SK-N-SH treated with all-trans-retinoic acid at 6 μM for 48 hours (cell line): ENCODE measurements around the gene PRSS27.

Experiments used
- ATAC-seq: fragments of 200-7000 bp; cut with Tn5 transposase; 3 replicates; pipeline ENCODE4 v1.9.1; 2020; ENCODE audit warnings: mild to moderate bottlenecking, moderate library complexity
- ARNTL ChIP-seq: fragments of 450-650 bp; formaldehyde crosslinking; IDR thresholded peaks from 2 replicates; pipeline ENCODE4 v1.5.0; 2020; ENCODE audit warnings: low read depth, mild to moderate bottlenecking, moderate library complexity, borderline replicate concordance
- BACH2 ChIP-seq: fragments of 250-450 bp; sonication (Bioruptor Pico); IDR thresholded peaks from 2 replicates; pipeline ENCODE4 v1.9.0; 2021; ENCODE audit warnings: mild to moderate bottlenecking, borderline replicate concordance
- CSDC2 ChIP-seq: fragments of 250-450 bp; sonication (Bioruptor Pico); IDR thresholded peaks from 2 replicates; pipeline ENCODE4 v1.5.0; 2020; ENCODE audit warnings: mild to moderate bottlenecking, moderate library complexity
- ESRRG ChIP-seq: fragments of 250-450 bp; sonication (Bioruptor Pico); IDR thresholded peaks from 2 replicates; pipeline ENCODE4 v1.6.1; 2021; ENCODE audit warnings: mild to moderate bottlenecking
- GLIS3 ChIP-seq: fragments of 250-450 bp; sonication (Bioruptor Pico); IDR thresholded peaks from 2 replicates; pipeline ENCODE4 v1.5.0; 2020; ENCODE audit warnings: mild to moderate bottlenecking, moderate library complexity
- ISL1 ChIP-seq: fragments of 250-450 bp; sonication (Bioruptor Pico); IDR thresholded peaks from 2 replicates; pipeline ENCODE4 v2.1.2; 2022; ENCODE audit warnings: mild to moderate bottlenecking, moderate library complexity
- OSR1 ChIP-seq: fragments of 250-450 bp; sonication (Bioruptor Pico); IDR thresholded peaks from 2 replicates; pipeline ENCODE4 v1.8.0; 2022; ENCODE audit warnings: moderate library complexity, mild to moderate bottlenecking, inconsistent platforms
- PPARA ChIP-seq: fragments of 250-450 bp; sonication (Bioruptor Pico); IDR thresholded peaks from 2 replicates; pipeline ENCODE4 v1.5.0; 2020; ENCODE audit warnings: mild to moderate bottlenecking, borderline replicate concordance
- RARB ChIP-seq: fragments of 250-450 bp; sonication (Bioruptor Pico); IDR thresholded peaks from 2 replicates; pipeline ENCODE4 v1.8.0; 2021; ENCODE audit warnings: mild to moderate bottlenecking, moderate library complexity
- SNAI2 ChIP-seq: fragments of 250-450 bp; sonication (Bioruptor Pico); IDR thresholded peaks from 2 replicates; pipeline ENCODE4 v1.5.0; 2020; ENCODE audit warnings: mild to moderate bottlenecking, moderate library complexity
- TCF4 ChIP-seq: fragments of 250-450 bp; sonication (Bioruptor Pico); IDR thresholded peaks from 2 replicates; pipeline ENCODE4 v1.8.0; 2021; ENCODE audit warnings: mild to moderate bottlenecking, moderate library complexity, borderline replicate concordance
- ZC3H10 ChIP-seq: fragments of 250-450 bp; sonication (Bioruptor Pico); IDR thresholded peaks from 2 replicates; pipeline ENCODE4 v1.5.1; 2021; ENCODE audit warnings: mild to moderate bottlenecking, moderate library complexity
- ZFP3 ChIP-seq: fragments of 250-450 bp; sonication (Bioruptor Pico); IDR thresholded peaks from 2 replicates; pipeline ENCODE4 v1.5.0; 2020; ENCODE audit warnings: mild to moderate bottlenecking, moderate library complexity
- ZFP30 ChIP-seq: fragments of 450-650 bp; formaldehyde crosslinking; IDR thresholded peaks from 2 replicates; pipeline ENCODE4 v1.5.0; 2022; ENCODE audit warnings: mild to moderate bottlenecking, moderate library complexity
- ZNF565 ChIP-seq: fragments of 450-650 bp; formaldehyde crosslinking; conservative IDR thresholded peaks from 2 replicates; pipeline ENCODE4 v1.5.0; 2020; ENCODE audit warnings: low read depth, mild to moderate bottlenecking, moderate library complexity
- ZNF70 ChIP-seq: fragments of 450-650 bp; formaldehyde crosslinking; IDR thresholded peaks from 2 replicates; pipeline ENCODE4 v1.5.0; 2020; ENCODE audit warnings: mild to moderate bottlenecking, moderate library complexity
- ZNF8 ChIP-seq: fragments of 450-650 bp; formaldehyde crosslinking; IDR thresholded peaks from 2 replicates; pipeline ENCODE4 v1.5.0; 2020; ENCODE audit warnings: mild to moderate bottlenecking, moderate library complexity
- TF ChIP-seq, protein P1 (sequence below): fragments of 250-450 bp; sonication (Bioruptor Pico); IDR thresholded peaks from 2 replicates; pipeline ENCODE4 v1.5.0; 2020; ENCODE audit warnings: mild to moderate bottlenecking, moderate library complexity
- TF ChIP-seq, protein P2 (sequence below): fragments of 250-450 bp; sonication (Bioruptor Pico); IDR thresholded peaks from 2 replicates; pipeline ENCODE4 v1.5.1; 2020; ENCODE audit warnings: low read depth, mild to moderate bottlenecking, moderate library complexity
- TF ChIP-seq, protein P3 (sequence below): fragments of 250-450 bp; sonication (Bioruptor Pico); IDR thresholded peaks from 2 replicates; pipeline ENCODE4 v1.8.0; 2020; ENCODE audit warnings: mild to moderate bottlenecking, moderate library complexity, borderline replicate concordance
- TF ChIP-seq, protein P4 (sequence below): fragments of 250-450 bp; sonication (Bioruptor Pico); IDR thresholded peaks from 2 replicates; pipeline ENCODE4 v1.5.1; 2021; ENCODE audit warnings: mild to moderate bottlenecking, moderate library complexity
- TF ChIP-seq, protein P5 (sequence below): fragments of 250-450 bp; sonication (Bioruptor Pico); IDR thresholded peaks from 2 replicates; pipeline ENCODE4 v1.8.0; 2021; ENCODE audit warnings: low read depth, mild to moderate bottlenecking, moderate library complexity, borderline replicate concordance

PRSS27 gene

DNA sequence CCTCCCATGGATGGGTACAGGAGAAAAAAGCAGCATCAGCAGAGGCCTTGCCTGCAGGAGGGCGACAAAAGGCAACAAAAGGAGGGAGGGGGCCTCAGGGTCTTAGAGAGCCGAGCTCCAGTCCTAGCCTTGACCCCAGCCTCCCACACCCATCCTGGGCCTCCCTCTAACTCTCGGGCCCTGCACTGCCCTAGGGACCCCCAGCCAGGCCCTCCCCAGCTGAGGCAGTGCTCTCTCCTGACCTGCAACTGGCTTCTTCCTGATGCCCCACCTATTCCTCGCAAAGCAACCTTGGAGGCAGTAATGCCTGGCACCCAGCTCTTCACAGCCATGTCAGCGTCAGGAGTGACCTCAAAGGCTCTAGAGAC is 17.2 kb upstream of the PRSS27 start:
- no peak for ATAC-seq
- TF ChIP-seq TCF4 (CRISPR knock-in tag), result no peak

DNA sequence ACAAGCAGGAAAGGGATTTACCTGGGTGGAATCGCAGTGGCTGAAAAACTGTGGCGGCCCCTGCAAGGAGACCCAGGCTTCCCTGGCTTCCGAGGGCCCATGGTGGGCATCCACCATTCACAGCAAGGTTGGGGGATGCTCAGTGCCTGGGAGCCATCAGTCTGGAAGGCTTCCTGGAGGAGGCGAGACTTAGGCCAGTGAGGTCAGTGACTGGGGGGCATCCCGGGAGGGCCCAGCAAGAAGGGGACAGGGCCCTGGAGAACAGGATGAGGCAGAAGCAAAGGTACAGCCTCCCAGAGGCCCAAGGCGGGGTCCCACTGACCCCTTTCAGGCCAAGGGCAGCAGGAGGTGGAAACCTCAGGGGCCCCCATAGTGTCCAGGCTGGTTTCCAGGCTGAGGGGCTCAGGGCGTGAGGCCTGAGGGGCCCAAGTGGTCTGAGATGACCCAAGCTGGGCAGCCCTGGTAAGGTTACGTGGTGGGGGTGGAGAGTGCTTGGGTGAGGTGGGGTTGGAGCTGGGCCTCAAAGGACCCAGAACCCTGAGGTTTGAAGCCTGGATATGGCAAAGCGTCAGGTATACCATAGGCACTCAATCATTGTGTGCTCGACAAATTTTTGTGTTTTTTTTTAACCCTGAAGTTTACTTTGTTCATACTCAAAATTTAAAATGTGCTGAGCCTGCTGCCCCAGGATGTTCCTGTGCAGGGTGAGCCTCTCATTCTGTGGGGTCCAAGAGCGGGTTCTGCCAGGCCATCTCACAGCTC is 16.6 kb upstream of the PRSS27 start:
- ATAC-seq, result no peak
- TF ChIP-seq ISL1 (no peak), ZNF8 (CRISPR knock-in tag) (no peak), ARNTL (CRISPR knock-in tag) (no peak), CSDC2 (CRISPR knock-in tag) (no peak), RARB (CRISPR knock-in tag) (no peak), SNAI2 (no peak), ZC3H10 (CRISPR knock-in tag) (no peak), PPARA (CRISPR knock-in tag) (no peak), ZNF565 (CRISPR knock-in tag) (no peak), ZNF70 (CRISPR knock-in tag) (no peak), ZFP3 (CRISPR knock-in tag) (no peak), GLIS3 (CRISPR knock-in tag) (no peak), TCF4 (CRISPR knock-in tag) (no peak), ZFP30 (CRISPR knock-in tag) (no peak)
- TF ChIP-seq, protein P1, sequence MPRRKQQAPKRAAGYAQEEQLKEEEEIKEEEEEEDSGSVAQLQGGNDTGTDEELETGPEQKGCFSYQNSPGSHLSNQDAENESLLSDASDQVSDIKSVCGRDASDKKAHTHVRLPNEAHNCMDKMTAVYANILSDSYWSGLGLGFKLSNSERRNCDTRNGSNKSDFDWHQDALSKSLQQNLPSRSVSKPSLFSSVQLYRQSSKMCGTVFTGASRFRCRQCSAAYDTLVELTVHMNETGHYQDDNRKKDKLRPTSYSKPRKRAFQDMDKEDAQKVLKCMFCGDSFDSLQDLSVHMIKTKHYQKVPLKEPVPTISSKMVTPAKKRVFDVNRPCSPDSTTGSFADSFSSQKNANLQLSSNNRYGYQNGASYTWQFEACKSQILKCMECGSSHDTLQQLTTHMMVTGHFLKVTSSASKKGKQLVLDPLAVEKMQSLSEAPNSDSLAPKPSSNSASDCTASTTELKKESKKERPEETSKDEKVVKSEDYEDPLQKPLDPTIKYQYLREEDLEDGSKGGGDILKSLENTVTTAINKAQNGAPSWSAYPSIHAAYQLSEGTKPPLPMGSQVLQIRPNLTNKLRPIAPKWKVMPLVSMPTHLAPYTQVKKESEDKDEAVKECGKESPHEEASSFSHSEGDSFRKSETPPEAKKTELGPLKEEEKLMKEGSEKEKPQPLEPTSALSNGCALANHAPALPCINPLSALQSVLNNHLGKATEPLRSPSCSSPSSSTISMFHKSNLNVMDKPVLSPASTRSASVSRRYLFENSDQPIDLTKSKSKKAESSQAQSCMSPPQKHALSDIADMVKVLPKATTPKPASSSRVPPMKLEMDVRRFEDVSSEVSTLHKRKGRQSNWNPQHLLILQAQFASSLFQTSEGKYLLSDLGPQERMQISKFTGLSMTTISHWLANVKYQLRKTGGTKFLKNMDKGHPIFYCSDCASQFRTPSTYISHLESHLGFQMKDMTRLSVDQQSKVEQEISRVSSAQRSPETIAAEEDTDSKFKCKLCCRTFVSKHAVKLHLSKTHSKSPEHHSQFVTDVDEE, result no peak
- TF ChIP-seq, protein P2, sequence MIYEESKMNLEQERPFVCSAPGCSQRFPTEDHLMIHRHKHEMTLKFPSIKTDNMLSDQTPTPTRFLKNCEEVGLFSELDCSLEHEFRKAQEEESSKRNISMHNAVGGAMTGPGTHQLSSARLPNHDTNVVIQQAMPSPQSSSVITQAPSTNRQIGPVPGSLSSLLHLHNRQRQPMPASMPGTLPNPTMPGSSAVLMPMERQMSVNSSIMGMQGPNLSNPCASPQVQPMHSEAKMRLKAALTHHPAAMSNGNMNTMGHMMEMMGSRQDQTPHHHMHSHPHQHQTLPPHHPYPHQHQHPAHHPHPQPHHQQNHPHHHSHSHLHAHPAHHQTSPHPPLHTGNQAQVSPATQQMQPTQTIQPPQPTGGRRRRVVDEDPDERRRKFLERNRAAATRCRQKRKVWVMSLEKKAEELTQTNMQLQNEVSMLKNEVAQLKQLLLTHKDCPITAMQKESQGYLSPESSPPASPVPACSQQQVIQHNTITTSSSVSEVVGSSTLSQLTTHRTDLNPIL (CRISPR knock-in tag), result no peak
- TF ChIP-seq, protein P3, sequence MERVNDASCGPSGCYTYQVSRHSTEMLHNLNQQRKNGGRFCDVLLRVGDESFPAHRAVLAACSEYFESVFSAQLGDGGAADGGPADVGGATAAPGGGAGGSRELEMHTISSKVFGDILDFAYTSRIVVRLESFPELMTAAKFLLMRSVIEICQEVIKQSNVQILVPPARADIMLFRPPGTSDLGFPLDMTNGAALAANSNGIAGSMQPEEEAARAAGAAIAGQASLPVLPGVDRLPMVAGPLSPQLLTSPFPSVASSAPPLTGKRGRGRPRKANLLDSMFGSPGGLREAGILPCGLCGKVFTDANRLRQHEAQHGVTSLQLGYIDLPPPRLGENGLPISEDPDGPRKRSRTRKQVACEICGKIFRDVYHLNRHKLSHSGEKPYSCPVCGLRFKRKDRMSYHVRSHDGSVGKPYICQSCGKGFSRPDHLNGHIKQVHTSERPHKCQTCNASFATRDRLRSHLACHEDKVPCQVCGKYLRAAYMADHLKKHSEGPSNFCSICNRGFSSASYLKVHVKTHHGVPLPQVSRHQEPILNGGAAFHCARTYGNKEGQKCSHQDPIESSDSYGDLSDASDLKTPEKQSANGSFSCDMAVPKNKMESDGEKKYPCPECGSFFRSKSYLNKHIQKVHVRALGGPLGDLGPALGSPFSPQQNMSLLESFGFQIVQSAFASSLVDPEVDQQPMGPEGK (CRISPR knock-in tag), result no peak
- TF ChIP-seq, protein P4, sequence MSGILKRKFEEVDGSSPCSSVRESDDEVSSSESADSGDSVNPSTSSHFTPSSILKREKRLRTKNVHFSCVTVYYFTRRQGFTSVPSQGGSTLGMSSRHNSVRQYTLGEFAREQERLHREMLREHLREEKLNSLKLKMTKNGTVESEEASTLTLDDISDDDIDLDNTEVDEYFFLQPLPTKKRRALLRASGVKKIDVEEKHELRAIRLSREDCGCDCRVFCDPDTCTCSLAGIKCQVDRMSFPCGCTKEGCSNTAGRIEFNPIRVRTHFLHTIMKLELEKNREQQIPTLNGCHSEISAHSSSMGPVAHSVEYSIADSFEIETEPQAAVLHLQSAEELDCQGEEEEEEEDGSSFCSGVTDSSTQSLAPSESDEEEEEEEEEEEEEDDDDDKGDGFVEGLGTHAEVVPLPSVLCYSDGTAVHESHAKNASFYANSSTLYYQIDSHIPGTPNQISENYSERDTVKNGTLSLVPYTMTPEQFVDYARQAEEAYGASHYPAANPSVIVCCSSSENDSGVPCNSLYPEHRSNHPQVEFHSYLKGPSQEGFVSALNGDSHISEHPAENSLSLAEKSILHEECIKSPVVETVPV (CRISPR knock-in tag), result no peak

DNA sequence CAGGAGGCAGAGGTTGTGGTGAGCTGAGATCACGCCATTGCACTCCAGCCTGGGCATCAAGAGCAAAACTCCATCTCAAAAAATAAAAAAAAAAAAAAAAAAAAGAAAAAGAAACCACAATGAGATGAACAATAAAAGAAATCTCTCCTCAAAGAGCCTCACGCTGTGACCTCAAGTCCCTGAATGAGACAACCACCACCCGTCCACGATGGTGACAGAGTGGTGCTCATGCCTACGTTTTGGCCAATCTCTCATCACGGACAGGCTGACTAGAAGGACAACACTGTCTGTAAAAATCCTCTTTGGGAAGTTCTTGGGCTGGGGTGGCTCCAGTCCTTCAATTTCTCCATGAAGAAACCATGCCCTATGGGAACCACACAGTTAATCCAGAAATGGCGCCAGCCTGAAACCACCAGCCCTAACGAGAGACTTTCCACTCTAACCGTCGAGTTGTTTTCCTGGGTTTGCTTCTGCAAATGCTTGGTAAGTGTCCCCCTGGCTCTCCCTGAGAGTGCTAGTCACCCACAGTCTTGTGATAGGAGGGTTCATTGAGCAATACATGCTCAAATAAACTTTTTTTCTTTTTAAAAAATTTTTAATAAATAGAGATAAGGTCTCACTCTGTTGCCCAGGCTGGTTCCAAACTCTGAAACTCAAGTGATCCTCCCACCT is 15.0 kb upstream of the PRSS27 start:
- ATAC-seq, result no peak
- TF ChIP-seq ZNF8 (CRISPR knock-in tag) (no peak), ARNTL (CRISPR knock-in tag) (no peak), ZNF70 (CRISPR knock-in tag) (no peak), OSR1 (no peak), BACH2 (CRISPR knock-in tag) (no peak), CSDC2 (CRISPR knock-in tag) (no peak), ZNF565 (CRISPR knock-in tag) (no peak), TCF4 (CRISPR knock-in tag) (no peak), SNAI2 (no peak), PPARA (CRISPR knock-in tag) (no peak), ESRRG (CRISPR knock-in tag) (no peak)
- TF ChIP-seq, protein P5, sequence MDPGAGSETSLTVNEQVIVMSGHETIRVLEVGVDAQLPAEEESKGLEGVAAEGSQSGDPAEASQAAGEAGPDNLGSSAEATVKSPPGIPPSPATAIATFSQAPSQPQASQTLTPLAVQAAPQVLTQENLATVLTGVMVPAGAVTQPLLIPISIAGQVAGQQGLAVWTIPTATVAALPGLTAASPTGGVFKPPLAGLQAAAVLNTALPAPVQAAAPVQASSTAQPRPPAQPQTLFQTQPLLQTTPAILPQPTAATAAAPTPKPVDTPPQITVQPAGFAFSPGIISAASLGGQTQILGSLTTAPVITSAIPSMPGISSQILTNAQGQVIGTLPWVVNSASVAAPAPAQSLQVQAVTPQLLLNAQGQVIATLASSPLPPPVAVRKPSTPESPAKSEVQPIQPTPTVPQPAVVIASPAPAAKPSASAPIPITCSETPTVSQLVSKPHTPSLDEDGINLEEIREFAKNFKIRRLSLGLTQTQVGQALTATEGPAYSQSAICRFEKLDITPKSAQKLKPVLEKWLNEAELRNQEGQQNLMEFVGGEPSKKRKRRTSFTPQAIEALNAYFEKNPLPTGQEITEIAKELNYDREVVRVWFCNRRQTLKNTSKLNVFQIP (CRISPR knock-in tag), result no peak
- TF ChIP-seq, protein P3 (CRISPR knock-in tag), result no peak
